Dermis microvascular lymphatic vessel endothelial cell (primary cell): ENCODE measurements around the gene TAF6L. TPM values are rescaled to one million over a fixed set of nuclear protein-coding genes. Genes with fewer than 3 reads are reported as not detected.
"Not testable (repeated sequence)": the region's sequence is repeated elsewhere in the genome, so short reads cannot be mapped to it uniquely, and the experiment has no call there.

Experiments
- DNase-seq, 2 donors: peaks; one replicate each; pipeline versions ENCODE4 v3.0.0 to v3.0.0-alpha.2; 2010; ENCODE audit warnings: low read depth in 2 of 2
- total RNA-seq: library from RNA; depleted of rRNA; stranded (reverse); fragments of >200 nt; gene quantifications from 2 replicates; pipeline ENCODE4 v1.2.1, GENCODE V29; 2014

The TAF6L gene
- total RNA-seq, 1 donor from 2014 or later: 23.9 TPM

GRCh38 chr11:62805076-62805892 is 34.1 kb downstream of the TAF6L start, which contains the start of gene NXF1:
TSS of gene NXF1 (minus strand) at chr11:62805440. CDS start at chr11:62805356, 84 bp downstream.
- peak; percentile 87 to 95 for DNase-seq

- DNase-seq: peak in 1 of 2 donors; percentile 26
These were observed 34.8 kb downstream of the TAF6L start for GRCh38 chr11:62805961-62806441.

GRCh38 chr11:62806611-62807121 is 35.5 kb downstream of the TAF6L start:
- DNase-seq: peak in 1 of 2 donors; percentile 17

- no peak for DNase-seq
These were observed 39.6 kb downstream of the TAF6L start for GRCh38 chr11:62810748-62811147.

- DNase-seq: no peak
These were observed 40.5 kb downstream of the TAF6L start for GRCh38 chr11:62811659-62812058.

- DNase-seq: no peak
These were observed 45.4 kb downstream of the TAF6L start for GRCh38 chr11:62816557-62816956.

GRCh38 chr11:62817129-62817528 is 45.9 kb downstream of the TAF6L start:
- DNase-seq: no peak

GRCh38 chr11:62823677-62824076 is 52.5 kb downstream of the TAF6L start:
- DNase-seq: no peak

- DNase-seq: not testable (repeated sequence)
These were observed 56.9 kb downstream of the TAF6L start for GRCh38 chr11:62828130-62828529.

GRCh38 chr11:62830904-62831519 is 59.8 kb downstream of the TAF6L start:
- peak in 1 of 2 donors; percentile 25 for DNase-seq

- peak; percentile 98 to 99 for DNase-seq
These were observed 60.5 kb downstream of the TAF6L start, which contains the start of gene STX5 for GRCh38 chr11:62831520-62832335. TSS of gene STX5 (minus strand) at chr11:62832051. CDS start at chr11:62831243, 808 bp downstream.

GRCh38 chr11:62832336-62833234 is 61.4 kb downstream of the TAF6L start, which contains the start of gene TEX54:
TSS of gene TEX54 (minus strand) at chr11:62832841.
- DNase-seq: no peak

GRCh38 chr11:62835336-62835735 is 64.1 kb downstream of the TAF6L start:
- DNase-seq: no peak

Other genes with a start within 250 kb of the TAF6L start
- 231 and 244 TPM in 2 replicates for gene AHNAK, start 224.6 kb upstream of the TAF6L start, total RNA-seq
- gene EEF1G, start 197.5 kb upstream of the TAF6L start, total RNA-seq: 1,142 and 1,515 TPM in 2 replicates
- 8.9 and 11.0 TPM in 2 replicates for gene TUT1, start 179.9 kb upstream of the TAF6L start, total RNA-seq
- gene MTA2, start 169.5 kb upstream of the TAF6L start, total RNA-seq: 185 and 204 TPM in 2 replicates
- 23.7 and 35.1 TPM in 2 replicates for gene EML3, start 158.6 kb upstream of the TAF6L start, total RNA-seq
- 2.9 and 3.3 TPM in 2 replicates for gene ROM1, start 158.1 kb upstream of the TAF6L start, total RNA-seq
- gene B3GAT3, start 149.4 kb upstream of the TAF6L start, total RNA-seq: 13.9 and 19.3 TPM in 2 replicates
- gene GANAB, start 124.8 kb upstream of the TAF6L start, total RNA-seq: 204 and 246 TPM in 2 replicates
- 15.8 and 22.6 TPM in 2 replicates for gene INTS5, start 118.1 kb upstream of the TAF6L start, total RNA-seq
- 23.3 and 24.4 TPM in 2 replicates for gene C11orf98, start 106.2 kb upstream of the TAF6L start, total RNA-seq
- 4.8 and 4.9 TPM in 2 replicates for gene CSKMT, start 106.1 kb upstream of the TAF6L start, total RNA-seq
- 5.6 and 9.9 TPM in 2 replicates for gene UQCC3, start 99.7 kb upstream of the TAF6L start, total RNA-seq
- 1.5 and 1.8 TPM in 2 replicates for gene LBHD1, start 99.1 kb upstream of the TAF6L start, total RNA-seq
- 102 and 148 TPM in 2 replicates for gene UBXN1, start 92.3 kb upstream of the TAF6L start, total RNA-seq
- gene LRRN4CL, start 81.9 kb upstream of the TAF6L start, total RNA-seq: 0.38 and 0.51 TPM in 2 replicates
- 23.5 and 26.0 TPM in 2 replicates for gene BSCL2, start 64.0 kb upstream of the TAF6L start, total RNA-seq
- gene GNG3, start 63.7 kb upstream of the TAF6L start, total RNA-seq: not detected in 2 replicates
- 7.6 and 11.0 TPM in 2 replicates for gene HNRNPUL2, start 43.9 kb upstream of the TAF6L start, total RNA-seq
- 28.8 and 32.3 TPM in 2 replicates for gene TTC9C, start 42.9 kb upstream of the TAF6L start, total RNA-seq
- 9.0 and 11.6 TPM in 2 replicates for gene ZBTB3, start 17.2 kb upstream of the TAF6L start, total RNA-seq
- 65.0 and 67.8 TPM in 2 replicates for gene POLR2G, start 9.8 kb upstream of the TAF6L start, total RNA-seq
- 20.2 and 30.2 TPM in 2 replicates for gene TMEM179B, start 16.0 kb downstream of the TAF6L start, total RNA-seq
- gene TMEM223, start 20.6 kb downstream of the TAF6L start, total RNA-seq: 10.4 and 12.0 TPM in 2 replicates
- 9.5 and 18.1 TPM in 2 replicates for gene NXF1, start 34.0 kb downstream of the TAF6L start, total RNA-seq
- gene STX5, start 60.7 kb downstream of the TAF6L start, total RNA-seq: 31.6 and 44.9 TPM in 2 replicates
- gene TEX54, start 61.4 kb downstream of the TAF6L start, total RNA-seq: not detected in 2 replicates
- 40.7 and 79.2 TPM in 2 replicates for gene WDR74, start 68.2 kb downstream of the TAF6L start, total RNA-seq
- gene SLC3A2, start 109.5 kb downstream of the TAF6L start, total RNA-seq: 48.4 and 51.1 TPM in 2 replicates
- not detected in 2 replicates for gene CHRM1, start 150.0 kb downstream of the TAF6L start, total RNA-seq
- gene SLC22A6, start 213.6 kb downstream of the TAF6L start, total RNA-seq: not detected in 2 replicates
- not detected in 2 replicates for gene SLC22A8, start 244.4 kb downstream of the TAF6L start, total RNA-seq